Activated CD4-positive, alpha-beta memory T cell treated with anti-CD3 and anti-CD28 coated beads for 36 hours (primary cell): ENCODE measurements around the gene LRCH4. TPM values are rescaled to one million over a fixed set of nuclear protein-coding genes. Genes with fewer than 3 reads are reported as not detected.

Experiments
- CTCF ChIA-PET: fragments of 350-600 bp; sonication (Branson Sonifier 250); formaldehyde crosslinking; loops from one replicate; lab custom pipeline; 2021; ENCODE audit warnings: antibody characterized with exemption, inconsistent platforms; lab: Charles Lee
- POLR2A ChIA-PET: fragments of 350-600 bp; sonication (Branson Sonifier 250); formaldehyde crosslinking; loops from one replicate; lab custom pipeline; 2021; ENCODE audit warnings: antibody characterized with exemption; lab: Charles Lee
- DNase-seq: peaks from one replicate; pipeline ENCODE4 v3.0.0-alpha.2; 2020
- H3K27ac Mint-ChIP-seq: one replicate; pipeline ENCODE4 v1.8.0; 2021; ENCODE audit warnings: mixed read lengths
- H3K27me3 Mint-ChIP-seq: one replicate; pipeline ENCODE4 v1.8.0; 2021; ENCODE audit warnings: mixed read lengths
- H3K36me3 Mint-ChIP-seq: one replicate; pipeline ENCODE4 v1.8.0; 2021; ENCODE audit warnings: mixed read lengths
- H3K4me1 Mint-ChIP-seq: one replicate; pipeline ENCODE4 v1.8.0; 2021; ENCODE audit warnings: low read depth, mixed read lengths
- H3K4me3 Mint-ChIP-seq: one replicate; pipeline ENCODE4 v1.8.0; 2021; ENCODE audit warnings: mild to moderate bottlenecking, mixed read lengths
- H3K9me3 Mint-ChIP-seq: one replicate; pipeline ENCODE4 v1.8.0; 2021; ENCODE audit warnings: mixed read lengths
- intact Hi-C: fragments of 100-400 bp; cut with micrococcal nuclease; formaldehyde crosslinking; loops from one replicate; pipeline ENCODE4 v1.15.1; 2023
- total RNA-seq, 2 experiments: library from RNA; stranded (reverse); gene quantifications; one replicate each; pipeline ENCODE4 v1.2.3, GENCODE V29; 2021

Gene LRCH4
- total RNA-seq, 2 experiments from 2014 or later, result 93.4 to 97.7 TPM

DNA sequence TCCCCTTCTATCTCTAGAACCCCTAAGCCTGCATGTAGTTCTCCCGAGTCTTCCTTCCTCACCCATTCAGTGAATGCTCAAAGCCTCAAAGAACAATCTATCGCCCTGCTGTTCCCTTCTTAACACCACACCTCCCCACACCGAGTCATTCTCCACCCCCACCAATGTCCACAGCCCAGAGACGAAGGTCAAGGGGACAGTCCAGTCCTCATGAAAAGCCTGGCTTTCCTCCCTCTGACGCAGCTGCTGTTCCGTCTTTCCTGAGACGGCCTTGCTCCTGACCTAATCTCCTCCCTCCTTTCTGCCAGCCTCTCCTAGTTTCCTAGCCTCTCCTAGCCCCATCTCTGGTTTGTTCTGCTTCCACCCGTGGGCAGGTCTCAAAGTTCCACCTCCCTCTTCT, 35.6 kb upstream of the LRCH4 start:
- DNase-seq, result no peak
- Mint-ChIP-seq H3K4me3 (no peak overlapping the region), H3K27me3 (no peaks in the 10 kb centered on the region), H3K4me1 (peaks cover 9% of the 10 kb centered on the region), H3K9me3 (no peaks in the 10 kb centered on the region), H3K36me3 (no peaks in the 10 kb centered on the region), H3K27ac (no peak overlapping the region)
- intact Hi-C loops, result loop anchor here (10.0 kb wide), 1 partner anchor 233 kb away; the partner anchor contains the start of gene SLC12A9
- CTCF ChIA-PET, result interaction anchor here (1.6 kb wide), 1 partner anchor 9 kb away, joined by 4 read pairs; no protein-coding TSS in a partner anchor
- POLR2A ChIA-PET, result no interaction called here

DNA sequence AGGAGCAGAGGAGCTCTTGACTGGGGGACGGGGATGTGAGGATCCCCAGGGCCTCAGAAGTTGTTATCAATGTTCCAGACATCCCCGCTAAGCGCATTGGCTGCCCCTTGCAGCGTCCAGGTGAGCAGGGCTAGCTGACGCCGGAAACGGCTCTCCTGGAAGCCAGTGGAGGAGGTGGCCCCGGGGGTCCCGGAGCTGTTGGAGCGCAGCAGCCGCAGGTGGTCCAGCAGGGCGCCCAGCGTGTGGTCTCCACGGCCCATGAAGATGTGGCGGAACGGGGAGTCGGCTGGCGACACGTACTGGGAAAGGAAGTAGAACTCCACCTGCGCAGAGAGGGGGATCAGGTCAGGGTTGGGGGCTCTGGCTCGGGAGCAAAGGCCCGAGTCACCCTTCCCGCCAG, 34.9 kb upstream of the LRCH4 start:
- Mint-ChIP-seq H3K27ac (no peak overlapping the region), H3K36me3 (no peaks in the 10 kb centered on the region), H3K4me1 (peaks cover 2% of the 10 kb centered on the region), H3K9me3 (no peaks in the 10 kb centered on the region), H3K27me3 (no peaks in the 10 kb centered on the region), H3K4me3 (no peak overlapping the region)
- DNase-seq, result no peak
- ChIA-PET POLR2A (interaction anchor here (1.2 kb wide), 1 partner anchor 12 kb away, joined by 3 read pairs; no protein-coding TSS in a partner anchor), CTCF (interaction anchor here (1.0 to 1.6 kb wide), 4 partner anchors 9 to 138 kb away, joined by 3 to 4 read pairs (median 4); no protein-coding TSS in a partner anchor)
- intact Hi-C loops, result loop anchor here (10.0 kb wide), 1 partner anchor 234 kb away; the partner anchor contains the start of gene SLC12A9

DNA sequence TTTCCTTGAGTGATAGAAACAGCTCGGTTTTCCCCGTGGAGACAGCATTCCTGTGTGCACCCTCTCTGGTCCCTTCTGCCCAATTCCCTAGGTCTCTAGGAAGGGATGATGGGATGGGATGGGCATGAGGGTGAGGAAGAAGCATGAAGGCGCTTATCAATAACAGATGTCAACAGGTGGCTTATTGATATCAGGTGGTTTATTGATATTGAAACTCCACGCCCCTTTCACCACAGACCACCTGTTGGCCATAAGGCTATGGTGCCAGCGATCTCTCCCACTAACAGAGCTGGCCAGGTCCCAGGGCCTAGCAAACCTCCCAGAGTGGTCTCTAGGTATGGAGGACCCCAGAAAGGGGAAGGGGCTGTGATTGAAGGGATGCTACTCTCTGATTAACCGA, 34.3 kb upstream of the LRCH4 start:
- intact Hi-C loops, result loop anchor here (10.0 kb wide), 1 partner anchor 235 kb away; the partner anchor contains the start of gene SLC12A9
- H3K4me3 Mint-ChIP-seq, result no peak overlapping the region
- ChIA-PET CTCF (interaction anchor here (1.0 to 1.6 kb wide), 5 partner anchors 10 to 138 kb away, joined by 3 to 4 read pairs (median 3); no protein-coding TSS in a partner anchor), POLR2A (interaction anchor here (1.2 kb wide), 1 partner anchor 13 kb away, joined by 3 read pairs; no protein-coding TSS in a partner anchor)
- no peak for DNase-seq
- H3K36me3 Mint-ChIP-seq, result no peaks in the 10 kb centered on the region
- no peaks in the 10 kb centered on the region for H3K9me3 Mint-ChIP-seq
- no peaks in the 10 kb centered on the region for H3K27me3 Mint-ChIP-seq
- H3K4me1 Mint-ChIP-seq, result no peaks in the 10 kb centered on the region
- H3K27ac Mint-ChIP-seq, result no peak overlapping the region

DNA sequence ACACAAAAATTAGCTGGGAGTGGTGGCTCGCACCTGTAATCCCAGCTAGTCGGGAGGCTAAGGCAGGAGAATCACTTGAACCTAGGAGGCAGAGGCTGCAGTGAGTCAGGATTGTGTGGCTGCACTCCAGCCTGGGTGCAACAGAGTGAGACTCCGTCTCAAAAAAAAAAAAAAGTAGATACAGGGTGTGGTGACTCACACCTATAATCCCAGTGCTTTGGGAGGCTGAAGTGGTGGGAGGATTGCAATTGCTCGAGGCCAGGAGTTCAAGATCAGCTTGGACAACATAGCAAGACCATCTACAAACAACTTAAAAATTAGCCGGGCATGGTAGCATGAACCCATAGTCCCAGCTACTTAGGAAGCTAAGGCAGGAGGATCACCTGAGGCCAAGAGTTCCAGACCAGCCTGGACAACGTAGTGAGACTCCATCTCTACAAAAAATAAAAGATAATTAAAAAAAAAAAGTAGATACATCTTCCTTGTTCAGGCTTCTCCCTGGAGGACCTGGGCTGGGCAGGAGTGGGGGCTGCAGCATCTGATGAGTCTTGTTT, 28.5 kb upstream of the LRCH4 start:
- H3K9me3 Mint-ChIP-seq, result no peaks in the 10 kb centered on the region
- H3K4me1 Mint-ChIP-seq, result peaks cover 14% of the 10 kb centered on the region
- intact Hi-C loops, result no loop called here
- no peaks in the 10 kb centered on the region for H3K36me3 Mint-ChIP-seq
- no peaks in the 10 kb centered on the region for H3K27me3 Mint-ChIP-seq
- H3K27ac Mint-ChIP-seq, result no peak overlapping the region
- no peak for DNase-seq
- H3K4me3 Mint-ChIP-seq, result no peak overlapping the region
- ChIA-PET CTCF (interaction anchor here (0.6 to 3.1 kb wide), 5 partner anchors 15 to 462 kb away, joined by 3 to 33 read pairs (median 3); no protein-coding TSS in a partner anchor), POLR2A (interaction anchor here (0.7 kb wide), 2 partner anchors 15 to 606 kb away, joined by 3 to 4 read pairs; no protein-coding TSS in a partner anchor)

DNA sequence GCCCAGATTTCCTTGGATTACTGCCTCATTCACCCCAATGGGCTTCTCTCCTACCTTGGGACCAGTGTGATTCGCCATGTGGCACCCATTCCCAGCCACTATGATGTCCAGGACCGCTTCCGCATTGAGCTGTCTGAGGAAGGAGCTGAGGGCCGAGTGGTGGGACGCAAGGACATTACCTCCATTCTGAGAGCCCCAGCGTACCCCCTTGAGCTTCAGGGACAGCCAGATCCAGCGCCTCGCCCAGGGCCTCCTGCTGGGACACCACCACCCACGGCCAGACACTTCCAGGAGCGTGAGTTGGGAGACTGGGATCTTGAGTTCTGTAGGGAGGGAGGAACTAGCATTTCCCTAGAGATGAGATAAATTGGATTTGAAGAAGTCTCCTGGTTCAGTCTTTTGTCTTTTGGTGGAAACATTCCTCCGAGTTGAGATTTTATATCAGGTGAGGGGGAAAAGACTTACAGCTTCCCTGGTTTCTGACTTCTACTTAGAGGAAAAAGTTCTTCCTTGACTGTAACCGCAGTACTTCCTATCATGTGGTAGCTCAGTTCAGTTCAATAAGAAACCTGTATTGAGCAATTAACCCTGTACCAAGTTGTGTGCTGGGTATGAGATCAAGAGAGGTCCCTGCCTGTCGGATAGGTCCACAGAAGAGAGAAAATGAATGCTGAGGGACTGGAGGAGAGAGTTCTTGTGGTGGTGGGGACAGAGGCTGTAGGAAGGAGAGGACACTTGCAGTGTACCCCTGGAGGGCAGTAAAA, 27.7 kb upstream of the LRCH4 start:
- POLR2A ChIA-PET, result interaction anchor here (0.7 to 2.1 kb wide), 3 partner anchors 16 to 59 kb away, joined by 4 to 31 read pairs (median 7); partner anchors contain the start of genes FBXO24, GNB2 and LRCH4
- H3K4me3 Mint-ChIP-seq, result peak overlapping the region; percentile 78
- H3K27ac Mint-ChIP-seq, result no peak overlapping the region
- H3K27me3 Mint-ChIP-seq, result no peaks in the 10 kb centered on the region
- CTCF ChIA-PET, result interaction anchor here (0.6 to 3.1 kb wide), 12 partner anchors 10 to 461 kb away, joined by 3 to 33 read pairs (median 6); partner anchors contain the start of genes FBXO24, LRCH4 and POP7
- intact Hi-C loops, result loop anchor here (2.0 kb wide), 1 partner anchor 75 kb away; the partner anchor contains the start of gene AGFG2
- H3K4me1 Mint-ChIP-seq, result peaks cover 14% of the 10 kb centered on the region
- no peaks in the 10 kb centered on the region for H3K36me3 Mint-ChIP-seq
- DNase-seq, result no peak
- no peaks in the 10 kb centered on the region for H3K9me3 Mint-ChIP-seq

DNA sequence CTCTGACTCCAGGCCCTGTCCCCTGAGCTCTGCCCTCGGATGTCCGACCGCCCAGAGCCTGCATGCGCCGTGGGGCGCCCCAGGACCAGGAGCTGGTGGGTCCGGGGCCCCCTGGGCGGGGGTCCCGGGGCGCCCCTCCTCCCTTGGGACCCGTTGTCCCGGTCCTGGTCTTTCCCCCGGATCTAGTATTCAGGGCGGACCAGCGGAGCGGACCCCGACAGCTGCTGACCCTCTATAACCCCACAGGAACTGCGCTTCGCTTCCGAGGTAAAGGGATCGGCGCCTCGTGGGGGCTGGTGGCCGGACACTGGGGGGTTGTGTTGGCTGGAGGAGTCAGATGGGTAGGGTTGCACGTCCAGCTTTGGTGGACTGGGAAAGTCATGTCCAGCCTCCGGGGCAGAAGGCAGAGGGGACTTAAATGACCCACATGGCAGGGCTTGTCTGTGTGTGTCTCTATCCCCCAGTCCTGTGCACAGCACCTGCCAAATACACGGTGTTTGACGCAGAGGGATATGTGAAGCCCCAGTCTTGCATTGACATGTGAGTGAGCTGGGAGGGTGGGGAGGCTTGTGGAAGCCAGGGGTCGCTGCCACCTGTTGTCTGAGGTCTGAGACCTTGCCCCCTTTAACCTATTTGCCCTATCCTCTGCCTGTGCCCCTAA, 26.9 kb upstream of the LRCH4 start:
- Mint-ChIP-seq H3K27me3 (no peaks in the 10 kb centered on the region), H3K4me3 (peak overlapping the region; percentile 90), H3K9me3 (no peaks in the 10 kb centered on the region), H3K4me1 (peaks cover 14% of the 10 kb centered on the region), H3K36me3 (no peaks in the 10 kb centered on the region), H3K27ac (peak overlapping the region; percentile 23)
- intact Hi-C loops, result loop anchor here (1.0 to 2.0 kb wide), 6 partner anchors 9 to 184 kb away; partner anchors contain the start of genes AGFG2, FBXO24, GNB2 and LRCH4
- CTCF ChIA-PET, result interaction anchor here (1.0 to 3.1 kb wide), 14 partner anchors 9 to 240 kb away, joined by 3 to 33 read pairs (median 6); partner anchors contain the start of genes FBXO24, LRCH4, POP7 and SLC12A9
- peak; percentile 33 for DNase-seq
- POLR2A ChIA-PET, result interaction anchor here (1.0 to 2.1 kb wide), 9 partner anchors 9 to 262 kb away, joined by 3 to 31 read pairs (median 4); partner anchors contain the start of genes FBXO24, GNB2, LRCH4 and SRRT

DNA sequence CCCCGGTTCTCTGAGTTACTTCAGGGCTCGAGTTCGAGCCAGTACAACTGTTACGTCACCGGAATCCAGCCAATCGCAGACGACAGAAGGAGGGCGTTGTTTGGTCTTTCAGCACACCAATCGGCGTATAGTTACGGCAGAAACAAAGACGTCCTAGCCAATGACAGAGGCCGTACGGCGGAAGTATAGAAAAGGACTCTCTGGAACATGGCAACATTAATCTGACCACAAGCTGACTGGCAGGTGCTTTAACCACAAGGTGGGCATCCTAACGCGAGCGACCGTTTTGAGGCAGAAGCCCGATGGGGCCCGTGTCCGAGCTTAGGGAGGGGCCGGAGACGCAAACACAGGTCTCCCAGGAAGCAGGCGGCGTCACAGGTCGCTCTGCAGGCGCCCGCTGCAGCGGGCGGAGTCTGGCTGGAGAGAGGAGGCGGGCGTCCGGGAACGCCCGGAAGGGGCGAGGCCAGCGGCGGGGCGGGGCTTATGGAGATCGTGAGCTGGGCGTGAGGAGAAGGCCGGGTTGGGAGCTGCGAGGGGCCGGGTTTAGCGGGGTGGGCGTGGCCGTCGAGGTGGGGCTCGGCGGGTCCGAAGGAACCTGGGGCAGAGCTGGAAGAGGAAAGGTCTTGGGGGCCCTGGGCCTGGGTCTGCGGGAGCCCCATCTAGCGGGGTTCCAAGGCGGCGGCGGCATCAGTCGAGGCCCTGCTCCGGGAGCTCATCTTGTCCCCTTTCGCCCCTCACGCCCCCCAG, 26.2 kb upstream of the LRCH4 start, which contains the start of gene MOSPD3:
Gene MOSPD3, plus strand, starts transcription at position 558 of the 747 bp plus-strand sequence. CDS start 252 bp downstream, outside the sequence.
- POLR2A ChIA-PET, result interaction anchor here (0.6 to 2.1 kb wide), 11 partner anchors 8 to 263 kb away, joined by 3 to 31 read pairs (median 3); partner anchors contain the start of genes FBXO24, GNB2, LRCH4 and POP7
- peaks cover 14% of the 10 kb centered on the region for H3K4me1 Mint-ChIP-seq
- intact Hi-C loops, result loop anchor here (1.0 to 2.0 kb wide), 6 partner anchors 8 to 183 kb away; partner anchors contain the start of genes AGFG2, FBXO24, GNB2 and LRCH4
- peak; percentile 98 for DNase-seq
- H3K27me3 Mint-ChIP-seq, result no peaks in the 10 kb centered on the region
- peak within 1 kb of the TSS; percentile 90 for H3K4me3 Mint-ChIP-seq
- CTCF ChIA-PET, result interaction anchor here (1.0 to 3.1 kb wide), 13 partner anchors 9 to 240 kb away, joined by 3 to 33 read pairs (median 6); partner anchors contain the start of genes FBXO24, LRCH4, POP7 and SLC12A9
- no peaks in the 10 kb centered on the region for H3K9me3 Mint-ChIP-seq
- no peaks in the 10 kb centered on the region for H3K36me3 Mint-ChIP-seq
- H3K27ac Mint-ChIP-seq, result peak within 1 kb of the TSS; percentile 98

DNA sequence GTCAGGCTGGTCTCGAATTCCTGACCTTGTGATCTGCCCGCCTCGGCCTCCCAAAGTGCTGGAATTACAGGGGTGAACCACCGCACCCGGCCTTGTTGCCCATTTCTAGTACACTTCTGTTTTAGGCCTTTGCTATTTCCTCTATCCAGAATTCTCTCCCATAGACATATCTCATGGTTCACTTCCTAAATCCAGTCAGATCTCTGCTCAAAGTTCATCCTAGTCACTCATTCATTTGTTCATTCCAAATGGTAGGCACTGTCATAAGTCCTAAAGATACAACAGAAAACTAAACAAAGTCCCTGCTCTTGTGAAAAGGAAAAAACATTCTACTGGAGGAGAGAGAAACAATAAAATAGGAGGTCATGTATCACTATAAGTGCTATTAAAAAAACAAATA, 24.0 kb upstream of the LRCH4 start:
- no peak for DNase-seq
- Mint-ChIP-seq H3K4me1 (peaks cover 22% of the 10 kb centered on the region), H3K4me3 (no peak overlapping the region), H3K9me3 (no peaks in the 10 kb centered on the region), H3K27ac (no peak overlapping the region), H3K27me3 (no peaks in the 10 kb centered on the region), H3K36me3 (no peaks in the 10 kb centered on the region)
- CTCF ChIA-PET, result interaction anchor here (1.8 kb wide), 1 partner anchor 83 kb away, joined by 4 read pairs; no protein-coding TSS in a partner anchor
- POLR2A ChIA-PET, result interaction anchor here (0.6 kb wide), 1 partner anchor 147 kb away, joined by 4 read pairs; no protein-coding TSS in a partner anchor
- intact Hi-C loops, result no loop called here

DNA sequence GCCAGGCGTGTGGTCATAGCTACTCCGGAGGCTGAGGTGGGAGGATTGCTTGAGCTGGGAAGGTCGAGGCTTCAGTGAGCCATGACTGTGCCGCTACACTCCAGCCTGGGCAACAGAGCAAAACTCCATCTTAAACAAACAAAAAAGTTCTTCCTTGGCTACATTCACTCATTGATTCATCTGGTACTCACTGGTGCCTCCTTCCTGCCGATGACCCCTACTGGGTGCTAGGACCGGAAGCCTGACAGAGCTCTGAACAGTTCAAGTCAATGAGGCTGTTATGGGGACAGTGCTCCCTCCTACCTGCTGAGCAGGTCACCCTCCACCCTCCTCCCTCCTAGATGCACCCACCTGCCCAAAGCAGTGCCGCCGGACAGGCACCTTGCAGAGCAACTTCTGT, 21.2 kb upstream of the LRCH4 start:
- Mint-ChIP-seq H3K36me3 (no peaks in the 10 kb centered on the region), H3K27ac (peak overlapping the region; percentile 13), H3K27me3 (no peaks in the 10 kb centered on the region), H3K4me1 (peaks cover 21% of the 10 kb centered on the region), H3K4me3 (no peak overlapping the region), H3K9me3 (no peaks in the 10 kb centered on the region)
- DNase-seq, result no peak
- ChIA-PET POLR2A (no interaction called here), CTCF (interaction anchor here (0.8 kb wide), 1 partner anchor 21 kb away, joined by 3 read pairs; the partner anchor contains the start of genes FBXO24 and LRCH4)
- intact Hi-C loops, result no loop called here

DNA sequence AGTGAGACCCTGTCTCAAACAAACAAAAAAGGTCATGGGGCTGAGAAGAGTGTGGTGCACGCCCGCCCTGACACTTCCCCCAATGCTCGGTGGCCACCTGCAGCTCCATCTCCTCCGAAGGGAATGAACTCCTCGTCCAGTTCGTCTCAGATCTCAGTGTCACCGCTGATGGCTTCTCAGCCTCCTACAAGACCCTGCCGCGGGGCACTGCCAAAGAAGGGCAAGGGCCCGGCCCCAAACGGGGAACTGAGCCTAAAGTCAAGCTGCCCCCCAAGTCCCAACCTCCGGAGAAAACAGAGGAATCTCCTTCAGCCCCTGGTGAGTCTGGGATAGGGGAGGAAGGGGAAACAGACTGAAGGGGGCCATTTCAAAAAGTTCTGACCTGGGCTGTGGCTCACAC, 20.4 kb upstream of the LRCH4 start:
- Mint-ChIP-seq H3K27ac (no peak overlapping the region), H3K9me3 (no peaks in the 10 kb centered on the region), H3K36me3 (no peaks in the 10 kb centered on the region), H3K4me1 (peaks cover 21% of the 10 kb centered on the region), H3K4me3 (no peak overlapping the region), H3K27me3 (no peaks in the 10 kb centered on the region)
- POLR2A ChIA-PET, result interaction anchor here (1.4 kb wide), 1 partner anchor 20 kb away, joined by 5 read pairs; the partner anchor contains the start of genes FBXO24 and LRCH4
- CTCF ChIA-PET, result interaction anchor here (2.2 kb wide), 1 partner anchor 99 kb away, joined by 9 read pairs; the partner anchor contains the start of gene POP7
- intact Hi-C loops, result no loop called here
- no peak for DNase-seq
